ENCODE results near the gene ARRDC4.

GRCh38 chr15:97978401-97979139 is 18.1 kb downstream of the ARRDC4 start:
- TF ChIP-seq CTCF (IDR thresholded peaks at IDR 0.05) (no peak), POLR2AphosphoS5 (IDR thresholded peaks at IDR 0.05) (no peak)
